SK-N-MC (cell line): ENCODE measurements around the gene ART3.

Experiments
- DNase-seq: peaks from one replicate; pipeline ENCODE4 v3.0.0-alpha.2; 2011; ENCODE audit warnings: low read depth, low spot score
- H3K27ac ChIP-seq: fragments of 200-600 bp; sonication (generic); 2 replicates; pipeline ENCODE4 v1.5.1; 2016; ENCODE audit warnings: mixed run types
- H3K36me3 ChIP-seq: fragments of 200-600 bp; sonication (generic); 2 replicates; pipeline ENCODE4 v1.6.1; 2017; ENCODE audit warnings: antibody characterized with exemption, low read length, mixed read lengths; ENCODE audit not compliant: insufficient read depth
- H3K4me3 ChIP-seq: fragments of 200-600 bp; sonication (generic); 2 replicates; pipeline ENCODE4 v1.5.1; 2016
- H3K9ac ChIP-seq: fragments of 200-600 bp; sonication (generic); 2 replicates; pipeline ENCODE4 v1.8.0; 2017; ENCODE audit warnings: mixed run types, mixed read lengths; ENCODE audit not compliant: insufficient read length
- H3K9me3 ChIP-seq: fragments of 200-600 bp; sonication (generic); 2 replicates; pipeline ENCODE4 v1.6.1; 2017; ENCODE audit warnings: low read depth, mild to moderate bottlenecking, antibody characterized with exemption, low read length, moderate library complexity, mixed read lengths
- EZH2 ChIP-seq: fragments of 200-600 bp; sonication (generic); IDR thresholded peaks from one replicate; pipeline ENCODE4 v1.6.1; 2017; ENCODE audit warnings: antibody characterized with exemption
- FOXP2 ChIP-seq: optimal IDR thresholded peaks from 2 replicates; pipeline ENCODE3; 2011; ENCODE audit warnings: mild to moderate bottlenecking, moderate library complexity; ENCODE audit not compliant: insufficient read depth; ENCODE audit errors: extremely low read length, control extremely low read depth
- POLR2AphosphoS5 ChIP-seq: IDR thresholded peaks from 2 replicates; pipeline ENCODE4 v1.6.1; 2012; ENCODE audit warnings: mild to moderate bottlenecking, low read depth, low read length, borderline replicate concordance

Gene ART3

GRCh38 chr4:76053730-76054129 lies 20.8 kb upstream of the ART3 start:
- no peak for DNase-seq
- H3K9me3 ChIP-seq = no peaks in the 10 kb centered on the region
- H3K4me3 ChIP-seq = no peak overlapping the region
- H3K36me3 ChIP-seq = no peaks in the 10 kb centered on the region
- no peak overlapping the region for H3K27ac ChIP-seq
- H3K9ac ChIP-seq = no peak overlapping the region
- TF ChIP-seq EZH2 (no peak), POLR2AphosphoS5 (no peak), FOXP2 (no peak)

GRCh38 chr4:76055016-76055415 lies 19.5 kb upstream of the ART3 start:
- TF ChIP-seq FOXP2 (no peak), EZH2 (no peak), POLR2AphosphoS5 (no peak)
- Histone ChIP-seq H3K9ac (no peak overlapping the region), H3K36me3 (no peaks in the 10 kb centered on the region), H3K9me3 (no peaks in the 10 kb centered on the region), H3K27ac (no peak overlapping the region), H3K4me3 (no peak overlapping the region)
- no peak for DNase-seq

- TF ChIP-seq POLR2AphosphoS5 = no peak
- no peak overlapping the region for H3K4me3 ChIP-seq
- DNase-seq = no peak
- H3K27ac ChIP-seq = no peak overlapping the region
- no peaks in the 10 kb centered on the region for H3K9me3 ChIP-seq
- no peaks in the 10 kb centered on the region for H3K36me3 ChIP-seq
- H3K9ac ChIP-seq = no peak overlapping the region
Measured at GRCh38 chr4:76055421-76055820, 19.1 kb upstream of the ART3 start.

DNA sequence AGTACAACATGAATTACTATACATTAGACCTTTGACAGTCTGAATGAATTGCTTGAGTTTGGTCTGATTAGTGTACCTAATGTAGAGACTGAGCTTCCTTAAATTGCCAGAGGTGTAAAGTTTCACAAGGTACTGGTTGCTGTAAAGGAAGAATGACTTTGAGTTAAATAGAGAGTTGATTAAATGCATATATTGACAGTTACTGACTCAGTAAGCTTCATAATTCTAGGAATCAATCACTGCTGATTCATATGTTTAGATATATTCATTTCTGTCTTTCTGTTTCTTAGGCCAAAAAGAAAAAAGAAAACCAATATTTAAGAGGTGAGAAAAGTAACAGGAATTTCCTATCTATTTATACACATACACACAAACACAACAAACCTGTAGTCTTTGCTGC lies 16.2 kb upstream of the ART3 start:
- Histone ChIP-seq H3K36me3 (no peaks in the 10 kb centered on the region), H3K4me3 (no peak overlapping the region), H3K9ac (no peak overlapping the region), H3K9me3 (no peaks in the 10 kb centered on the region), H3K27ac (no peak overlapping the region)
- TF ChIP-seq POLR2AphosphoS5 = no peak
- TF ChIP-seq EZH2 = no peak
- TF ChIP-seq FOXP2 = no peak
- DNase-seq = no peak

DNA sequence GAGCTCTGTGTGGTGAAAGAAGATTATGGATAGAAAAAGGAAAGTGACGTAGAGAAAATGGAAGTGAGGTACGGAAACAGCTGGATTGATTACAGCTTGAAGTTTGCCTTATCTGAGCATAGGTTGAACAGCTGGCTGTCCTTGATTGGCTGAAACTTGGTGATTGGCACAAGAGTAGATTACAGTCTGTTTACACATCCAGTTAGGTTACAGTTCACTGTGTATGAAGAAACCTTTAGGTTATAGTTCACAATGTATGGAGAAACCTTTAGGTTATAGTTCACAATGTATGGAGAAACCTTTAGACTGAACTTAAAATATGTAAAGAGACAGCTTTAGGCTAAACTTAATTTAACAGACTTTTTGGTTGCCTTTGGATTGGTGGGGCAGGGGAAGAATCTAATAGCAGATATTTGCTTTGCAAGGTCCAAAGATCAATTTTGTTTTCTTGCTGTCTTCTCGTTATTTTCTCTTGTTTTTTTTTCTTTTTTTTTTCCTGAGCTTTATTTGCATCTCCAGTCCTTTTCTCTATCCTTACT lies 15.6 kb upstream of the ART3 start:
- no peak for TF ChIP-seq EZH2
- Histone ChIP-seq H3K36me3 (no peaks in the 10 kb centered on the region), H3K27ac (no peak overlapping the region), H3K9me3 (no peaks in the 10 kb centered on the region), H3K4me3 (no peak overlapping the region), H3K9ac (no peak overlapping the region)
- no peak for DNase-seq

DNA sequence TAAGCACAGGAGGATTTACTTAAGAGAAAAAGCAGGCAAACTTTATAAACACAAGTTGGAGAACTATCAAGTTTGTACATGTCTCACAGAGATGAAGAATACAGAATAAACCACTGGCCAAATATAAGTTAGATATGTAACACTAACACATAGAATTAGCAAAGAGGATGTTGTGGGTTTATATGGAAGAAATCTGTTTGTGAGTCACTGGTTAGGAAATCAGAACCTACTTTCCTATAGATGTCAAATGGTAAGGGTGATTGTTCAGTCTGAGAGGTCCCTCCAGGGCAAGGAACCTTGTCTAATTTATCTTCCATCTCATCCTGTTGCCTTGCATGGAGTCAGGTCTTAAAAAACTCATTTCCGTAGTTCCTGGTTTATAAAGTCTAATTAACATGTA lies 14.8 kb upstream of the ART3 start:
- Histone ChIP-seq H3K9ac (no peak overlapping the region), H3K4me3 (peak overlapping the region; percentile 10; the same call in 1 of the 2 replicates), H3K27ac (no peak overlapping the region), H3K36me3 (no peaks in the 10 kb centered on the region), H3K9me3 (no peaks in the 10 kb centered on the region)
- TF ChIP-seq POLR2AphosphoS5 = peak; percentile 25; the same call in 1 of the 2 replicates
- TF ChIP-seq EZH2 = no peak
- DNase-seq = peak; percentile 70

DNA sequence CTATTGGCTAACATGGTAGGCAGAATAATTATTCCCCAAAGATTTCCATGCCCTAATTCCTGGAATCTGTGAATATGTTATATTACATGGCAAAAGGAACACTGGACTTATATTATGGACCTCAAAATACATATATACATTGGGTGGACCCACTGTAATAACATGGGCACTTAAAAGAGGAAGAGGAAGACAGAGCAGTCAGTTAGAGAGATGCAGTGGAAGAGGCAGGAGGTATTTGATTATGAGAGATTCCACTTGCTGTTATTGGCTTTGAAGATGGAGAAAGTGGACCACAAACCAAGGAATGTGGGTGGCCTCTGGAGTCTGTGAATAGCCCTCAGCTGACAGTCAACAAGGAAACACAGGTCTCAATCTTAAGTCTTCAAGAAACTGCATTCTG lies 14.0 kb upstream of the ART3 start:
- DNase-seq = no peak
- no peak for TF ChIP-seq POLR2AphosphoS5
- TF ChIP-seq EZH2 = no peak
- no peaks in the 10 kb centered on the region for H3K36me3 ChIP-seq
- H3K27ac ChIP-seq = no peak overlapping the region
- no peak overlapping the region for H3K4me3 ChIP-seq
- H3K9me3 ChIP-seq = no peaks in the 10 kb centered on the region
- no peak overlapping the region for H3K9ac ChIP-seq

DNA sequence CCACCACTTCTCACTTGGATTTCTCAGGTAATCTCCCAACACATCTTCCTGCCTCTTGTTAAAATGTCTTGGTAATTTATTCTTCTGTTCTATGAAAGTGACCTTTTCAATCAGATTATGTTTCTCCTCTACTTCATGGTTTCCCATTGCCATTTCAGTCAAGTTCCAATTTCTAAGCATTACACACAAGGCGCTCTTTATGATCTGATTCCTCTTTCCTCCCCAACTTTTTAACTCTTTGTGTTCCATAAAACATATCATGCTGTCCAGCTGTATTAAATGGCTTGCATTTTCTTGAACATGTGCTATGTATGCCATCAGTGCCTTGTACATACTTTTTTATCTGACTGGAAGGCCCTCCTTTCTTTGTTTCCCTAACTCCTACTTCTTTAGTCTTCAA lies 13.1 kb upstream of the ART3 start:
- no peak overlapping the region for H3K9ac ChIP-seq
- no peaks in the 10 kb centered on the region for H3K36me3 ChIP-seq
- no peak for TF ChIP-seq FOXP2
- TF ChIP-seq EZH2 = no peak
- TF ChIP-seq POLR2AphosphoS5 = no peak
- DNase-seq = no peak
- no peaks in the 10 kb centered on the region for H3K9me3 ChIP-seq
- no peak overlapping the region for H3K27ac ChIP-seq
- H3K4me3 ChIP-seq = no peak overlapping the region

GRCh38 chr4:76061982-76062381 lies 12.5 kb upstream of the ART3 start:
- H3K9ac ChIP-seq = no peak overlapping the region
- no peak overlapping the region for H3K4me3 ChIP-seq
- no peaks in the 10 kb centered on the region for H3K9me3 ChIP-seq
- no peak for DNase-seq
- TF ChIP-seq POLR2AphosphoS5 = no peak
- no peak for TF ChIP-seq EZH2
- no peak for TF ChIP-seq FOXP2
- no peak overlapping the region for H3K27ac ChIP-seq
- no peaks in the 10 kb centered on the region for H3K36me3 ChIP-seq
